ENCODE data around the gene USP26.

- TF ChIP-seq CTCF (IDR thresholded peaks at IDR 0.05; ENCODE audit: extremely low read depth in 1 of 2, insufficient read depth in 1 of 2, low read depth in 1 of 2, low read length in 2 of 2) (no peak), POLR2A (IDR thresholded peaks at IDR 0.05; ENCODE audit: low read depth, low read length) (no peak), EZH2 (IDR thresholded peaks at IDR 0.05; ENCODE audit: borderline replicate concordance, low read depth, low read length, severe bottlenecking) (no peak), POLR2AphosphoS5 (IDR thresholded peaks at IDR 0.05; ENCODE audit: insufficient read depth, low read depth, low read length) (no peak), MYC (IDR thresholded peaks at IDR 0.05; ENCODE audit: low read depth, low read length) (no peak), GATA2 (IDR thresholded peaks at IDR 0.05; ENCODE audit: insufficient read depth, insufficient read length, low read depth, low read length) (no peak)
- TF ChIP-seq, protein P1, sequence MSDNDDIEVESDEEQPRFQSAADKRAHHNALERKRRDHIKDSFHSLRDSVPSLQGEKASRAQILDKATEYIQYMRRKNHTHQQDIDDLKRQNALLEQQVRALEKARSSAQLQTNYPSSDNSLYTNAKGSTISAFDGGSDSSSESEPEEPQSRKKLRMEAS (IDR thresholded peaks at IDR 0.05; ENCODE audit: insufficient read depth, insufficient read length): no peak
Measured at GRCh38 chrX:133085785-133086184, 11.1 kb downstream of the USP26 start.
